Retinal pigment epithelial cell (primary cell): ENCODE results near the gene TMOD2.

ENCODE experiments used
- DNase-seq: peaks from one replicate; pipeline ENCODE4 v3.0.0-alpha.2; 2010; ENCODE audit warnings: low read depth
- H3K4me3 ChIP-seq: 2 replicates; pipeline ENCODE4 v1.5.1; 2011; ENCODE audit warnings: mild to moderate bottlenecking, low read length, control low read depth, moderate library complexity
- CTCF ChIP-seq: conservative IDR thresholded peaks from 2 replicates; pipeline ENCODE4 v1.5.1; 2011; ENCODE audit warnings: low read depth, low read length, control low read depth, inconsistent platforms

TMOD2 gene

GRCh38 chr15:51750186-51750585 lies 1.2 kb upstream of the TMOD2 start:
- no peak overlapping the region for H3K4me3 ChIP-seq
- no peak for TF ChIP-seq CTCF
- no peak for DNase-seq

- TF ChIP-seq CTCF, result no peak
- H3K4me3 ChIP-seq, result peak overlapping the region; percentile 60
- DNase-seq, result no peak
These were observed 593 bp downstream of the TMOD2 start for GRCh38 chr15:51751697-51752683.

- H3K4me3 ChIP-seq, result no peak overlapping the region
- no peak for DNase-seq
These were observed 1.5 kb downstream of the TMOD2 start for GRCh38 chr15:51752888-51753287.

GRCh38 chr15:51754267-51754666 lies 2.9 kb downstream of the TMOD2 start:
- no peak for TF ChIP-seq CTCF
- H3K4me3 ChIP-seq, result no peak overlapping the region
- no peak for DNase-seq

More at GRCh38 chr15:51752888-51753287, 1.5 kb downstream of the TMOD2 start:
- TF ChIP-seq CTCF, result no peak

- DNase-seq, result no peak
- H3K4me3 ChIP-seq, result no peak overlapping the region
- no peak for TF ChIP-seq CTCF
These were observed 4.4 kb downstream of the TMOD2 start for GRCh38 chr15:51755790-51756189.

- DNase-seq, result no peak
- no peak overlapping the region for H3K4me3 ChIP-seq
- TF ChIP-seq CTCF, result no peak
These were observed 5.1 kb downstream of the TMOD2 start for GRCh38 chr15:51756482-51756881.

- H3K4me3 ChIP-seq, result no peak overlapping the region
- TF ChIP-seq CTCF, result no peak
- no peak for DNase-seq
These were observed 6.1 kb downstream of the TMOD2 start for GRCh38 chr15:51757450-51757849.
